GM18520 (cell line): ENCODE results near the gene CFAP410.
"Not testable (repeated sequence)": the region's sequence is repeated elsewhere in the genome, so short reads cannot be mapped to it uniquely, and the experiment has no call there.

Source experiments
- ATAC-seq: cut with Tn5 transposase; IDR thresholded peaks from one replicate; pipeline ENCODE4 v1.9.1; 2021; ENCODE audit not compliant: unreplicated experiment

Gene CFAP410

GRCh38 chr21:44288251-44289110 lies 50.7 kb downstream of the CFAP410 start:
- ATAC-seq, result no peak

- ATAC-seq, result no peak
Measured at GRCh38 chr21:44286716-44287632, 52.2 kb downstream of the CFAP410 start.

- ATAC-seq, result no peak
Measured at GRCh38 chr21:44286086-44286715, 53.0 kb downstream of the CFAP410 start.

- no peak for ATAC-seq
Measured at GRCh38 chr21:44285138-44285992, 53.8 kb downstream of the CFAP410 start, which contains the start of gene AIRE. TSS of gene AIRE (plus strand) at chr21:44285876. CDS start at chr21:44286007, 131 bp downstream.

- ATAC-seq, result no peak
Measured at GRCh38 chr21:44283948-44284347, 55.2 kb downstream of the CFAP410 start.

GRCh38 chr21:44283211-44283785 lies 55.9 kb downstream of the CFAP410 start:
- not testable (repeated sequence) for ATAC-seq

- no peak for ATAC-seq
Measured at GRCh38 chr21:44282370-44282769, 56.8 kb downstream of the CFAP410 start.

GRCh38 chr21:44281801-44282200 lies 57.4 kb downstream of the CFAP410 start:
- ATAC-seq, result no peak

- ATAC-seq, result no peak
Measured at GRCh38 chr21:44279354-44280260, 59.6 kb downstream of the CFAP410 start.
